Gastrocnemius medialis (tissue), 4 donors: ENCODE data around the gene SLC9C1. TPM values are rescaled to one million over a fixed set of nuclear protein-coding genes. Genes with fewer than 3 reads are reported as not detected.

ENCODE experiments used
- ATAC-seq, 2 donors: fragments of 150-250 bp; one replicate each; pipeline ENCODE4 v1.9.1; 2016
- DNase-seq, 2 donors: peaks; one replicate each; pipeline ENCODE4 v3.0.0-alpha.2; 2019
- H3K27ac ChIP-seq, 4 donors: fragments of 200-600 bp; sonication (generic); 1 replicate in 1 of 4; 2 replicates in 3 of 4; pipeline ENCODE4 v1.5.1; 2016 to 2018; ENCODE audit warnings: mild to moderate bottlenecking in 2 of 4, moderate library complexity in 1 of 4
- H3K27me3 ChIP-seq, 3 donors: fragments of 200-600 bp; sonication (generic) in 2 of 3; 1 replicate in 1 of 3; 2 replicates in 2 of 3; pipeline versions ENCODE4 v1.5.1 to v1.6.0; 2016 to 2019; ENCODE audit warnings: mild to moderate bottlenecking in 1 of 3, moderate library complexity in 1 of 3
- H3K36me3 ChIP-seq, 2 donors: fragments of 200-600 bp; sonication (generic) in 1 of 2; one replicate each; pipeline ENCODE4 v1.5.1; 2017 to 2018
- H3K4me1 ChIP-seq, 2 donors: fragments of 200-600 bp; sonication (generic) in 1 of 2; one replicate each; pipeline ENCODE4 v1.5.1; 2016 to 2017; ENCODE audit warnings: mild to moderate bottlenecking in 2 of 2
- H3K4me3 ChIP-seq, 4 donors: fragments of 200-600 bp; sonication (generic) in 3 of 4; 1 replicate in 1 of 4; 2 replicates in 3 of 4; pipeline ENCODE4 v1.5.1; 2016 to 2019; ENCODE audit warnings: mild to moderate bottlenecking in 2 of 4
- H3K9me3 ChIP-seq, 3 donors: fragments of 200-600 bp; sonication (generic) in 2 of 3; 1 replicate in 1 of 3; 2 replicates in 2 of 3; pipeline ENCODE4 v1.5.1; 2016 to 2019
- POLR2A ChIP-seq, 2 donors: fragments of 450-650 bp; IDR thresholded peaks; one replicate each; pipeline ENCODE4 v1.6.1; 2017; ENCODE audit warnings: antibody characterized with exemption in 2 of 2, mild to moderate bottlenecking in 2 of 2, moderate library complexity in 2 of 2
- in situ Hi-C, 4 donors: fragments of 200-750 bp; cut with MboI; loops; one replicate each; pipeline versions ENCODE4 v1.15.0 to v1.8.0; 2017; ENCODE audit warnings: low sequenced_read_pairs in 4 of 4
- intact Hi-C: fragments of 100-400 bp; cut with DNase I; formaldehyde crosslinking; loops from one replicate; pipeline ENCODE4 v1.15.1; 2023; ENCODE audit warnings: low total_unique reads
- total RNA-seq, 4 donors: library from RNA; depleted of rRNA; stranded (reverse); fragments of >200 nt; gene quantifications; one replicate each; pipeline versions ENCODE4 v1.1.0 to v1.2.3, GENCODE V29; 2016
- TF ChIP-seq, protein P1 (sequence below), 5 experiments: fragments of 450-650 bp in 3 of 5; fragments of 200-600 bp in 2 of 5; sonication (generic) in 2 of 5; IDR thresholded peaks in 4 of 5; conservative IDR thresholded peaks in 1 of 5; 1 replicate in 4 of 5; 2 replicates in 1 of 5; pipeline ENCODE4 v1.5.1; 2016 to 2019; ENCODE audit warnings: antibody characterized with exemption in 5 of 5, mild to moderate bottlenecking in 3 of 5, moderate library complexity in 3 of 5

SLC9C1 gene
- total RNA-seq, 4 donors from 2014 or later = not detected

DNA sequence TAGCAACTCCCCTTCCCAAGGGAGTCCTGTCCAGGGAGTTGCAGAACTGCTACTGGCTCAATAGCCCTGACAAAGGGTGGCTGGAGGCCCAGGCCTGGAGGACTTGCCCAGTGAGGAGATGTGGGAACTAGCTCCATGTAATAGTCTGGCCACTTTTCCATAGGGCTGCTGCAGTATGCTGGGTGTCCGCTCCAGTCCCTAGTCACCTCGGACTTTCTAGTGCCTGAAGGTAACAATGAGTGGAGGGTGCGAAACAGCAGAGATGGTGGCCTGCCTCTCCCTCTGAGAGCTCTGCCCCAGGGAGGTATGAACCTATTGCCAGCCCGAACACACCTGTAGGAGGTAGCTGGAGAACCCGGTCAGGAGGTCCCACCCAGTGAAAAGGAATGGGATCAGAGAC is 119.0 kb downstream of the SLC9C1 start:
- in situ Hi-C loops = no loop called here
- Histone ChIP-seq H3K4me3 (no peak overlapping the region), H3K4me1 (no peaks in the 10 kb centered on the region), H3K36me3 (no peaks in the 10 kb centered on the region), H3K9me3 (no peaks in the 10 kb centered on the region), H3K27ac (no peak overlapping the region), H3K27me3 (no peaks in the 10 kb centered on the region)
- DNase-seq (no peak), ATAC-seq (no peak)
- TF ChIP-seq POLR2A (IDR thresholded peaks at IDR 0.05) = no peak
- TF ChIP-seq, protein P1, sequence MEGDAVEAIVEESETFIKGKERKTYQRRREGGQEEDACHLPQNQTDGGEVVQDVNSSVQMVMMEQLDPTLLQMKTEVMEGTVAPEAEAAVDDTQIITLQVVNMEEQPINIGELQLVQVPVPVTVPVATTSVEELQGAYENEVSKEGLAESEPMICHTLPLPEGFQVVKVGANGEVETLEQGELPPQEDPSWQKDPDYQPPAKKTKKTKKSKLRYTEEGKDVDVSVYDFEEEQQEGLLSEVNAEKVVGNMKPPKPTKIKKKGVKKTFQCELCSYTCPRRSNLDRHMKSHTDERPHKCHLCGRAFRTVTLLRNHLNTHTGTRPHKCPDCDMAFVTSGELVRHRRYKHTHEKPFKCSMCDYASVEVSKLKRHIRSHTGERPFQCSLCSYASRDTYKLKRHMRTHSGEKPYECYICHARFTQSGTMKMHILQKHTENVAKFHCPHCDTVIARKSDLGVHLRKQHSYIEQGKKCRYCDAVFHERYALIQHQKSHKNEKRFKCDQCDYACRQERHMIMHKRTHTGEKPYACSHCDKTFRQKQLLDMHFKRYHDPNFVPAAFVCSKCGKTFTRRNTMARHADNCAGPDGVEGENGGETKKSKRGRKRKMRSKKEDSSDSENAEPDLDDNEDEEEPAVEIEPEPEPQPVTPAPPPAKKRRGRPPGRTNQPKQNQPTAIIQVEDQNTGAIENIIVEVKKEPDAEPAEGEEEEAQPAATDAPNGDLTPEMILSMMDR (IDR thresholded peaks at IDR 0.05 in 4 of 5, conservative IDR thresholded peaks at IDR 0.05 in 1 of 5) = no peak
- intact Hi-C loops = no loop called here

DNA sequence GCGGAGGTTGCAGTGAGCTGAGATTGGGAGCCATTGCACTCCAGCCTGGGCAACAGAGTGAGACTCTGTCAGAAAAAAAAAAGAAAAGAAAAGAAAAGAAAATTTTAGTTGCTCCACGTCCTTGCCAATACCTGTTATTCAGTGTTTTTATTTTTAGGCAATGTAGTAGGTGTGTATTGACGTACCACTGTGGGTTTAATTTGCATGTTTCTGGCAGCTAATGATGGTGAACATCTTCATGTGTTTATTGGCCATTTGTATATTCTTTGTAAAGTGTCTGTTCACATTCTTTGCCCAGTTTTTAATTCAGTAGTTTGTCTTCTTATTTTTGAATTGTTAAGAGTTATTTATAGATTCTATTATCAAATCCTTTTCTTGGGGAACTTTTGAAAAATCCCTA is 122.9 kb downstream of the SLC9C1 start:
- Histone ChIP-seq H3K9me3 (no peaks in the 10 kb centered on the region), H3K4me1 (no peaks in the 10 kb centered on the region), H3K36me3 (no peaks in the 10 kb centered on the region), H3K4me3 (no peak overlapping the region), H3K27ac (no peak overlapping the region), H3K27me3 (no peaks in the 10 kb centered on the region)
- TF ChIP-seq, protein P1 (IDR thresholded peaks at IDR 0.05 in 4 of 5, conservative IDR thresholded peaks at IDR 0.05 in 1 of 5) = no peak
- no peak for TF ChIP-seq POLR2A (IDR thresholded peaks at IDR 0.05)
- in situ Hi-C loops (no loop called here), intact Hi-C loops (no loop called here)
- no peak for ATAC-seq
- DNase-seq = no peak

DNA sequence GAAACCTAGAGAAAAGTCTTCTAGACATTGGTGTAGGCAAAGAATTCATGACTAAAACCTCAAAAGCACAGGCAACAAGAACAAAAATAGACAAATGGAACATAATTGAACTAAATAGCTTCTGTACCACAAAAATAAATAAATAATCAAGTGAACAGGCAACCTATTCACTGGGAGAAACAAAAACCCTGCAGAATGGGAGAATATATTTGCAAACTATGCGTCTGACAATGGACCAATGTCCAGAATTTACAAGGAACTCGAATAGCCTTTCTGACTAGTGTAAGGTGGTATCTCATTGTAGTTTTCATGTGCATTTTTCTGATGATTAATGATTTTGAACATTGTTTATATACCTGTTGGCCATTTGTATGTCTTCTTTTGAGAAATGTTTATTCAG is 124.0 kb downstream of the SLC9C1 start:
- no peaks in the 10 kb centered on the region for H3K36me3 ChIP-seq
- DNase-seq (no peak), ATAC-seq (no peak)
- H3K27ac ChIP-seq = no peak overlapping the region
- no peak for TF ChIP-seq POLR2A (IDR thresholded peaks at IDR 0.05)
- TF ChIP-seq, protein P1 (IDR thresholded peaks at IDR 0.05 in 4 of 5, conservative IDR thresholded peaks at IDR 0.05 in 1 of 5) = no peak
- H3K4me1 ChIP-seq = no peaks in the 10 kb centered on the region
- in situ Hi-C loops (no loop called here), intact Hi-C loops (no loop called here)
- no peaks in the 10 kb centered on the region for H3K9me3 ChIP-seq
- no peak overlapping the region for H3K4me3 ChIP-seq
- H3K27me3 ChIP-seq = no peaks in the 10 kb centered on the region

DNA sequence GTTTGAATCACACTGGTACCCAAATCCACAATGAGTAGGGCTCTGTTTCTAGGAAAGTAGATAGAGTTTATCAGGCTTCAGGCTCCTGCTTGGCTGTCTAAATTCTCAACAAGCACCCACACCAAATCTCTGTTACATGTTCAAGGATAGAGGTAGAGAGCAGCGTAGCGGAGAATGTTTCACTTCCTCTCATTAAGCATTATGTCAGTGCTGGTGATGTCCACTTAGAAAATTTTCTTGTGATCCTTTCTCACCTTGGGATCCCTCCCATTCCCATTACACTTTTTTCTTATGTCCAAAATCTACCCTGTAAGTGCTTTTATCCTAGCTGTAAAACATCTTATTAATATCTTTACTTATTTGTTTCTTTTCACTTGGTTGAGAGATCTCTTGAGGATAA is 126.3 kb downstream of the SLC9C1 start:
- no peak for DNase-seq
- no peaks in the 10 kb centered on the region for H3K27me3 ChIP-seq
- no peak overlapping the region for H3K4me3 ChIP-seq
- ATAC-seq = no peak
- no peak overlapping the region for H3K27ac ChIP-seq
- intact Hi-C loops (no loop called here), in situ Hi-C loops (no loop called here)
- H3K9me3 ChIP-seq = no peaks in the 10 kb centered on the region
- TF ChIP-seq, protein P1 (IDR thresholded peaks at IDR 0.05 in 4 of 5, conservative IDR thresholded peaks at IDR 0.05 in 1 of 5) = no peak
- TF ChIP-seq POLR2A (IDR thresholded peaks at IDR 0.05) = no peak
- no peaks in the 10 kb centered on the region for H3K4me1 ChIP-seq
- H3K36me3 ChIP-seq = no peaks in the 10 kb centered on the region

DNA sequence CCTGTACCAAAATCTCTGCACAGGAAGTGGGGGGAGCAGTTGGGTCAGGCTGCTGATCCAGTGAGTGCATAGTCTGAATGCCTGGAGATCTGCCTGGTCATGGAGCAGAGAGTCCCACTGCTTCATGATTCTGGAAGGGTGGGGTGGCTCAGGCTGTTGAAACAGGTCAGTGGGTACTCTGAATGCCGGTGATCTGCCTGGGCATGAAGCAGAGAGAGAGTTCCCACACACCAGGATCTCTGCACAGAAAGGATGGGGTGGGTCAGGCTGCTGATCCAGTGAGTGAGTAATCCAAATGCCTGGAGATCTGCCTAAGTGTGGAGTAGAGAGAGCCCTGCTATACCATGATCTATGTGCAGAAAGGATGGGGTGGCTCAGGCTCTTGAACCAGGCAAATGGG is 144.9 kb downstream of the SLC9C1 start:
- ATAC-seq (no peak), DNase-seq (no peak)
- Histone ChIP-seq H3K27me3 (no peaks in the 10 kb centered on the region), H3K27ac (no peak overlapping the region), H3K4me1 (no peaks in the 10 kb centered on the region), H3K36me3 (no peaks in the 10 kb centered on the region), H3K4me3 (no peak overlapping the region), H3K9me3 (no peaks in the 10 kb centered on the region)
- intact Hi-C loops = no loop called here
- TF ChIP-seq, protein P1 (IDR thresholded peaks at IDR 0.05 in 4 of 5, conservative IDR thresholded peaks at IDR 0.05 in 1 of 5) = no peak
- TF ChIP-seq POLR2A (IDR thresholded peaks at IDR 0.05) = no peak
- in situ Hi-C loops = loop anchor here in 1 of 4 donors (25.0 kb wide), 1 partner anchor 363 kb away; no protein-coding TSS in a partner anchor
